HUES64 (cell line): ENCODE results near the gene ELMO1.

ENCODE experiments used
- H3K27ac ChIP-seq: 2 replicates; pipeline ENCODE4 v1.7.0; 2013; ENCODE audit warnings: low read depth, low read length, inconsistent platforms
- H3K27me3 ChIP-seq: 2 replicates; pipeline ENCODE4 v1.6.1; 2013; ENCODE audit warnings: mild to moderate bottlenecking, low read length; ENCODE audit not compliant: insufficient read depth
- H3K36me3 ChIP-seq: 2 replicates; pipeline ENCODE4 v1.6.1; 2013; ENCODE audit warnings: mild to moderate bottlenecking, low read length; ENCODE audit not compliant: insufficient read depth
- H3K4me1 ChIP-seq: 2 replicates; pipeline ENCODE4 v1.6.1; 2013; ENCODE audit warnings: mild to moderate bottlenecking, low read length, moderate library complexity; ENCODE audit not compliant: insufficient read depth
- H3K4me3 ChIP-seq: 2 replicates; pipeline ENCODE4 v1.5.1; 2013; ENCODE audit warnings: mild to moderate bottlenecking, low read length, moderate library complexity
- H3K9ac ChIP-seq: 2 replicates; pipeline ENCODE4 v1.6.1; 2013; ENCODE audit warnings: mild to moderate bottlenecking, low read depth, low read length
- H3K9me3 ChIP-seq: 2 replicates; pipeline ENCODE4 v1.6.1; 2013; ENCODE audit warnings: low read depth, low read length; ENCODE audit not compliant: insufficient read depth
- WGBS: fragments of 150-250, 120-280 bp; methylation state at CpG from one replicate; pipeline ENCODE4 v1.1.7; 2013; ENCODE audit warnings: missing lambda C conversion rate; 5-methylcytosine and 5-hydroxymethylcytosine counted together

The ELMO1 gene

DNA sequence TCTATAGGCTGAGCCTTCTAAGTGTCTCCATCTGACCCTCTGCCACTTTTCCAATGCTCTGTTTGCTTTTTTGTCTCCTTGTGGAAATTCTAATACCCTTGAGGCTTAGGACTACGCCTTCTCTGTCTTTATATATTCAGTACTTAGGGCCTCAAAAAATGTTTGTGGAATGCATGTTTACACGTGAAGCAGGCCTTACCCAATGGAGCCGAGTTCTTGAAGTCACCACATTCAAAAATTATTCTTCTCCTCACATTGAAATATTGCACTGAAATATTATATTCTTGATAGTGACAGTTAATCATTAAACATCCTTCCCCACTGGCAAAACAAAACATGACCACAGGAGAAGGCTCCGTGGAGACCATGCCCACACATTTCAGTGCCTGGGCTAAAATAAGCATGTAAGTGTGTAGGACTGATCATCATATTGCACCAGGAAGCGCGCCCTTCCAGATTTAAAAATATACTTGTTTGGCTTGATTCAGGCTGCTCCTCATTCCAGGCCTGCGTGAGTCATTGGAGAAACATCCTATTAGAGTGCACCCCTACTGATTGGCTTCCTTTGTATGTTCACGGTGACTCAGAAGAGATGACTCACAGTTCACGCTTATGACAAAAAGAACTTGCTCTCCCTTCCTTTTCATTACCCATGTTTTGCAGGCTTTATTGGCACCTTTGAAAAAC lies 416.9 kb downstream of the ELMO1 start:
- Histone ChIP-seq H3K27me3 (no peaks in the 10 kb centered on the region), H3K36me3 (no peaks in the 10 kb centered on the region), H3K4me1 (peaks cover 28% of the 10 kb centered on the region; the same call in 1 of the 2 replicates), H3K4me3 (0 out of 2 replicates have a peak overlapping the region, but pooled peaks have one; percentile 1), H3K9me3 (no peaks in the 10 kb centered on the region), H3K9ac (peak overlapping the region; percentile 56; the same call in 1 of the 2 replicates), H3K27ac (peak overlapping the region; percentile 83)
- 49% methylated on average over 8 of the region's 9 CpGs for WGBS

DNA sequence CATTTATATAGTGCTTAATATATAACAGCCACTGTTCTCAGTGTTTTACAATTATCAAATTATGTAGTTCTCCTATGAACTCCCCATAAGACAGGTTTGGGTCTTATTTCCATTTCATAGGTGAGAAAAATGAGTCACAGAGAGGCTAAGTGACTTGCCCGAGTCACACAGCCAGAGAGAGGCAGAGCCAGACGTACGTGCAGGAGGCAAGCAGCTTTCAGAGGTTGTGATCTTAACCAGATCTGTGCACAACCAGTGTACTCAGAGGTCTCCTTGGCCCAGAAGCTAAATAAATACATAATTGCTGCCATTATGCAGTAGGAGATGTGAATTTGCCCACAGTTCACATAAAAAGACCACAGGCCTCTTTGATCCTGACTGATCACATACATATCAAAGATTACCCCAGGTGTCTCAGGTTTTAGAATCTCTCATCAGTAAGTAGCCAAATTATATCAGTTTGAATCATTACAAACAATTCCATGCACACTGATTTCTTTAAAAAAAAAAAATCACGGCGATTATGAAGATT lies 419.7 kb downstream of the ELMO1 start:
- WGBS, result 93% methylated on average over 3 of the region's 5 CpGs

DNA sequence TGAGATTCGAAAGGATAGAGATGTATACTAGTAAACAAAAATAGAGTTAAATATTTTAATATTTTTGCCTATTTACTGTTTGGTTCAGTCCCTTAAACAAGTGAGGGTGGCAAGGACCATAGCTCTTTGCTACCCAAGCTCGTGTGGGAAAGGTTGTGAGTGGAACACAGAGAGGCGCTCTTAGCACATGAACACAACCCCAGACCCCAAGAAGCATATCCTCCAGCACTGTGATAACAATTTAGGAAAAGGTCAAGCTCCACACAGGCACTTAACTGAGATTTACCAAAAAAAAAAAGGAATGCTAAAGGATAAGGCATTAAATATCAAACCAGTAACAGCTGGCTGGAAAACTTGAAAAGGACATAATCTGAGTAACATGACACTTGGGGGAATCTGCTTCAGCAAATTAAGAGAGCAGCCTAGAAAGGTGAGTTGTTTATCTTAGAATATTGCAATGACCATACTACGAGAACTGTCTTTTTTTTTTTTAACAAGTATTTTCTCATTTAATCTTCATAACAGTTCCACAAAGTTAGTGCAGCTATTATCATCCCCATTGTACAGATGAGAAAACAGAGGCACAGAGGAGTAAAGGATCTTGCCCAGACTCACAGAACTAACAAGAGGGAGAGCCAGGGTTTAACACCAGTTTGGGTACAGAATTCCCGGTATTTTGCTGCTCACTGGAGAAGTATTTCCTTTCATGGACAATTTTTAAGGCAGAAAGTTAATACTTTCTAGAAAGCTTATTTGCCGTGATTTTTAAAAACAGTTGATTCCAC lies 420.9 kb downstream of the ELMO1 start:
- no peak overlapping the region for H3K9ac ChIP-seq
- H3K27me3 ChIP-seq, result no peaks in the 10 kb centered on the region
- 88% methylated on average over 5 of the region's 6 CpGs for WGBS
- H3K4me1 ChIP-seq, result peaks cover 17% of the 10 kb centered on the region; the same call in 1 of the 2 replicates
- no peaks in the 10 kb centered on the region for H3K9me3 ChIP-seq
- no peak overlapping the region for H3K27ac ChIP-seq
- no peaks in the 10 kb centered on the region for H3K36me3 ChIP-seq
- no peak overlapping the region for H3K4me3 ChIP-seq

More for the DNA sequence above, 419.7 kb downstream of the ELMO1 start:
- Histone ChIP-seq H3K9me3 (no peaks in the 10 kb centered on the region), H3K9ac (no peak overlapping the region), H3K36me3 (no peaks in the 10 kb centered on the region), H3K4me1 (peaks cover 28% of the 10 kb centered on the region; the same call in 1 of the 2 replicates), H3K4me3 (no peak overlapping the region), H3K27ac (no peak overlapping the region), H3K27me3 (no peaks in the 10 kb centered on the region)

DNA sequence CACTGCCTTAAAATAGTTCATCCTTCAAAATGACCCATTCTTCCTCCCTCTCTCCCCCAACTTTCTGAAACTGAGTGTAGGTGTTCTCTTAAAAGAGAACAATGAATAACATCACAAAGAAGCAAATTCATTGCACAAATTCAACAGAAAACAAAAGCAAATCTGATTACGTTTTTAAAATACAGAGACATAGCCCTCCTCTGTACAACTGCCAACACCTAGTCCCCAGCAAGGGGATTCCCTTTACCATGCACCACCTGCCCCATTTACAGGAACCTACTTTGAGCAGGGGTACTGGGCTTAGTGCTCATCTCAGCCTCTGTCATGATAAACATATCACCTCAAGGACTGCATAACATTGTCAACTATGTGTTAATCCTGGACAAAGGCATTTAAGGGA lies 421.6 kb downstream of the ELMO1 start:
- WGBS, result 89% methylated on average over 1 of the region's 1 CpG

DNA sequence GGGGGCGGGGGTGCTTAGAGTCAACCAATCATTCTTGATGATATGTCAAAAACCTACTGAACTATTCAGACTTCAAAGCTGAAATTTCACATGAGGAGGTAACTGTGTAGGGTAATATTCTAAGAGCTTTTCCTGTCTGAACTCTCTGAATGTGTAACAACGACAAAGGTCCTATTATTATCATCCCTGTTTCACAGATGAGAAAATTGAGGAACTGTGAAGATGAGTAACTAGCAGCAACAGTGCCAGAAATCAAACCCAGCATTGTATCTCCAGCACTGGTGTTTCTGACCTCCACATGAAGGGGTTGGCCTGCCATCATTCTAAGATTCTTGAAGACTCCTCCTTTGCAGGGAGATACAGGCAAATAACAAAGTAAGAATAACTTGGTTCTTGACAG lies 429.7 kb downstream of the ELMO1 start:
- Histone ChIP-seq H3K27ac (no peak overlapping the region), H3K36me3 (no peaks in the 10 kb centered on the region), H3K4me1 (peaks cover 3% of the 10 kb centered on the region; the same call in 1 of the 2 replicates), H3K4me3 (no peak overlapping the region), H3K9ac (no peak overlapping the region), H3K9me3 (no peaks in the 10 kb centered on the region), H3K27me3 (no peaks in the 10 kb centered on the region)
- WGBS, result 77% methylated on average over 2 of the region's 2 CpGs

More for the DNA sequence above, 421.6 kb downstream of the ELMO1 start:
- H3K9me3 ChIP-seq, result no peaks in the 10 kb centered on the region
- no peaks in the 10 kb centered on the region for H3K27me3 ChIP-seq
- no peak overlapping the region for H3K27ac ChIP-seq
- peaks cover 11% of the 10 kb centered on the region; the same call in 1 of the 2 replicates for H3K4me1 ChIP-seq
- no peak overlapping the region for H3K9ac ChIP-seq
- H3K36me3 ChIP-seq, result no peaks in the 10 kb centered on the region
- no peak overlapping the region for H3K4me3 ChIP-seq

DNA sequence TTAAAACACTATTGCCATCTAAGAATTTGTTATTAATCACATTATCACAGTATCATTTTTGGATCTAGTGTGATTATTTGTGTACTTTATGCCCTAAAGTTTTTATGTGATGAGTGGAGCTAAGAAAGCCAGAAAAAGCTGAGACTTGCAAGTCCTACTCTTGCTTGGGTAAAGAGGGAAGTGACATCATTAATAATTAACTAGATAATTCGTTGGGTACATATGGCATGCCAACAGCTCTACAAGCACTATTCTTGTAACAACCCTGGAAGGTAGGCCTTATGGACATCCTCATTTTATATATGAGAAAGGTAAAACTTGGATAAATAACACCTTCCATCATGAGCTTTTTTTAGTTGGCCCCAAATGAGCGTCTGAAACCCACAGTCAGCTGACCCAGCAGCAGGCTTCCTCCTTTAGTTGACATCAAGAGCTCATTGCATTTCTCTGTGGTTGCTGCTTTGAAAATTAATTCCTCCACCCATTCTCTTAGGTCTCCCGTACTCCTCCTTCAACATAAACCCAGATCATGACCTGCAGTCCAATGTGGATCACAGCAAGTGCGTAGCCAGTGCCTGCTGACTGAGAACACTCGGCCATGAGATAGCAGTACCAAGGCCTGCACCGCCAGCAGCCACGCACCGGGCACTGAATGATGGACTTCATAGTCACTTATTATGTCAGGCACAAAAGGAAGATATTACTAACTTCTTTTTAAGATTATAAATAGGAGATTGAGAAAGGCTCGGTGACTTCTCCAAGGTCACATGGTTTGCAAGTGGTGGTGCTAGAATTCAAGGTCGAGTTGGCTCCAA lies 432.4 kb downstream of the ELMO1 start:
- Histone ChIP-seq H3K27me3 (no peaks in the 10 kb centered on the region), H3K27ac (no peak overlapping the region), H3K4me1 (peaks cover 2% of the 10 kb centered on the region; the same call in 1 of the 2 replicates), H3K36me3 (no peaks in the 10 kb centered on the region), H3K9me3 (no peaks in the 10 kb centered on the region), H3K9ac (no peak overlapping the region), H3K4me3 (no peak overlapping the region)
- WGBS, result 94% methylated on average over 7 of the region's 10 CpGs

DNA sequence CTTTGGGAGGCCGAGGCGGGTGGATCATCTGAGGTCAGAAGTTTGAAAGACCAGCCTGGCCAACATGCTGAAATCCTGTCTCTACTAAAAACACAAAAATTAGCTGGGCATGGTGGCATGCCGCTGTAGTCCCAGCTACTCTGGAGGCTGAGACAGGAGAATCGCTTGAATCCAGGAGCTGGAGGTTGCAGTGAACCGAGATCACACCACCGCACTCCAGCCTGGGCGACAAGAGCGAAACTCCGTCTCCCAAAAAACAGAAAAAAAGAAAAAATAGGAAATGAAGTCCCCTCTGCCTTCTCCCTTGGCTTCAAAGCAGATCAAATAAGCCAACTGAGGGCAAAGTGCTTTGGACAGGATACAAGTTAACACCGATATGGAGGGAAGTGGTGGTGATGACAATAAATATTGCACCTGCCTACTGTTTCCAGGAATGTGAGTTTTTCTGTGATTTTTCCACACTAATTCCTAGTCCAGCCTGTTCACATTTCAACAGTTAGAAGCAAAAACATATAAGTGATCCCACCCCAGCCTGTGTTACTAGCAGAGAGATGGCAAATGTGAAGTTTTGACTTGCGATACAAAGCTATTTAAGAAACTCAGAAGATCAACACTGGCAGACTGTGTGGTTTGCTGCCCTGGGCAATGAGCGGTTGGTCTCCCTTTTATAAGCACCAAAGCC lies 433.2 kb downstream of the ELMO1 start:
- no peaks in the 10 kb centered on the region for H3K36me3 ChIP-seq
- H3K27me3 ChIP-seq, result no peaks in the 10 kb centered on the region
- no peak overlapping the region for H3K9ac ChIP-seq
- H3K4me3 ChIP-seq, result no peak overlapping the region
- H3K4me1 ChIP-seq, result no peaks in the 10 kb centered on the region
- 94% methylated on average over 12 of the region's 12 CpGs for WGBS
- no peaks in the 10 kb centered on the region for H3K9me3 ChIP-seq
- H3K27ac ChIP-seq, result no peak overlapping the region

DNA sequence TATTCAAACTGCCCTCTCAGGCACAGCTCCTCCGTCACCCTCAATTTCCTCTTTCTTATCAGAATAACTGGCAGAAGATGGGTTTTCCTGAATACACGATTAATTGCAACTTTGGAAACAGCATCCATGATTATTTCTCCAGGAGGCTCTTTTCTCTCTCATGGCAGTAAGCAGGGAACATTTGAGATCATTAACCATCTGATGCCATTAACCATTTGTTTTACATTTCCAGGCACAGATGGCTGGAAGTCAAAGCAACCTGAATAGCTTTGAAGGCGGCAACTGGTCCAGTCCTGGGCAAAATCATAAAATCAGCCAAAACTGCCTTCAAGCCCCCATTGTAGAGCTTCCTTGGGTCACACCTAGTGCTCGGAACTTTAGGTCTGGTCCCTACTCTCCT lies 434.9 kb downstream of the ELMO1 start:
- H3K36me3 ChIP-seq, result no peaks in the 10 kb centered on the region

DNA sequence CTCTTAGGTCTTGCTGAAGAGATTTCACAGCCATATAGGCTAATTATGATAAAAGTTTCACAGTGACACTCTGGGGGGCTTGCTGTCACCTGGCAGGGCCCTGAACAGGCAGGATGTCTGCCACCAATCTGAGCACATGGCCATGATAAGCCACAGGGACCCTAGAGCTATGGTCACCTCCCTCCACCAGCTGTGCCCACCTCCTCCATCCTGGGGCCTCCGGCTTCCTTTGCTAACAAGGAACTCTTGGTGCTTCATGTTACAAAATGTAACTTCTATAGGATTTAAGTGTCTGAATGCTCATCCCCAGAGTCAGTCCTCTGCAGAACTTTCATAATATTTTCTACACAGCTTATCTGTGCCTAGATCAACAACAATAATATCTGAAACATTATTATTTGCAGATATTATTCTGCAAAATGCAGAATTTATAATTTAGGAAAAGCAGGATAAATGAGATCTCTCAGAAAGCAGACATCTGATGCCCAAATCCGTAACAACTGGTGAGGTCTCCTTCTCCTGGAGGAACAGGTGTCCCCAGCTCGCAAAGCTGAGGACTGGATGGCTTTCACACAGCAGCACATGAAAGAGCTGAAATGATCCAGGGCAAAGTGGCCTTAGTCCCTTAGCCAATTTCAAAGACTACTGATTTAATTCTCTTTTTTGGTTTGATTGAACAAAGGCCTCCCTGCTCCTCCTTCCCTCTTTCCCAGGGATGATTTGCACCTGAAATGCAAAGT lies 437.3 kb downstream of the ELMO1 start:
- Histone ChIP-seq H3K4me3 (no peak overlapping the region), H3K9me3 (no peaks in the 10 kb centered on the region), H3K27me3 (no peaks in the 10 kb centered on the region), H3K27ac (no peak overlapping the region), H3K4me1 (no peaks in the 10 kb centered on the region; the same call in 1 of the 2 replicates), H3K9ac (no peak overlapping the region), H3K36me3 (no peaks in the 10 kb centered on the region)
- WGBS, result 90% methylated on average over 3 of the region's 3 CpGs

More for the DNA sequence above, 434.9 kb downstream of the ELMO1 start:
- 90% methylated on average over 4 of the region's 4 CpGs for WGBS
- H3K9ac ChIP-seq, result no peak overlapping the region
- no peak overlapping the region for H3K4me3 ChIP-seq
- H3K4me1 ChIP-seq, result no peaks in the 10 kb centered on the region
- H3K27ac ChIP-seq, result no peak overlapping the region
- no peaks in the 10 kb centered on the region for H3K27me3 ChIP-seq
- no peaks in the 10 kb centered on the region for H3K9me3 ChIP-seq
